ENCODE results near the gene CES1.

GRCh38 chr16:55842369-55843104 lies 9.6 kb upstream of the CES1 start:
- peak; percentile 65 to 76 (median 75) for TF ChIP-seq CTCF (IDR thresholded peaks at IDR 0.05)
- TF ChIP-seq POLR2A (IDR thresholded peaks at IDR 0.05), result no peak
